ENCODE measurements around the gene CFAP73.

DNA sequence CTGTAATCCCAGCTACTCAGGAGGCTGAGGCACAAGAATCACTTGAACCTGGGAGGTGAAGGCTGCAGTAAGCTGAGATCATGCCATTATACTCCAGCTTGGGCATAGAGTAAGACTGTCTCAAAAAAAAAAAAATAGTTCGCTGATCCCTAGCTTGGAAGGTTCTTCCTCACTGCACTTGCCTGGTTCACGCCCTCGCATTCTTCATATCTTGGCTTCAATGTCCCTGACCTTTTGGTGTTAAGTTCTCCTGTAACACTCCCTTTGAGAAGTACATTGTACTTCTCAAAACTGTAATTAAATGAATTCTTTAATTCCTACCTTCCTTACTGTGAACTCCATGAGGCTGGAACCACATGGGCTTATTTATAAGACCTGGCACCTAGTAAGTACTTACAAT, 55.3 kb downstream of the CFAP73 start:
- TF ChIP-seq POLR2A (IDR thresholded peaks at IDR 0.05): no peak
- TF ChIP-seq, protein P1, sequence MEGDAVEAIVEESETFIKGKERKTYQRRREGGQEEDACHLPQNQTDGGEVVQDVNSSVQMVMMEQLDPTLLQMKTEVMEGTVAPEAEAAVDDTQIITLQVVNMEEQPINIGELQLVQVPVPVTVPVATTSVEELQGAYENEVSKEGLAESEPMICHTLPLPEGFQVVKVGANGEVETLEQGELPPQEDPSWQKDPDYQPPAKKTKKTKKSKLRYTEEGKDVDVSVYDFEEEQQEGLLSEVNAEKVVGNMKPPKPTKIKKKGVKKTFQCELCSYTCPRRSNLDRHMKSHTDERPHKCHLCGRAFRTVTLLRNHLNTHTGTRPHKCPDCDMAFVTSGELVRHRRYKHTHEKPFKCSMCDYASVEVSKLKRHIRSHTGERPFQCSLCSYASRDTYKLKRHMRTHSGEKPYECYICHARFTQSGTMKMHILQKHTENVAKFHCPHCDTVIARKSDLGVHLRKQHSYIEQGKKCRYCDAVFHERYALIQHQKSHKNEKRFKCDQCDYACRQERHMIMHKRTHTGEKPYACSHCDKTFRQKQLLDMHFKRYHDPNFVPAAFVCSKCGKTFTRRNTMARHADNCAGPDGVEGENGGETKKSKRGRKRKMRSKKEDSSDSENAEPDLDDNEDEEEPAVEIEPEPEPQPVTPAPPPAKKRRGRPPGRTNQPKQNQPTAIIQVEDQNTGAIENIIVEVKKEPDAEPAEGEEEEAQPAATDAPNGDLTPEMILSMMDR (IDR thresholded peaks at IDR 0.05): no peak

Measured in body of pancreas (tissue), 4 donors.